T-helper 1 cell treated with Interleukin-12 subunit alpha and Interleukin-12 subunit beta and Interleukin-4 antibody, amounts not matched to agents 30 ng/mL and 1 ng/mL, for 36 hours (primary cell): ENCODE measurements around the gene PSMB9. TPM values are rescaled to one million over a fixed set of nuclear protein-coding genes. Genes with fewer than 3 reads are reported as not detected.
"Not testable (repeated sequence)": the region's sequence is repeated elsewhere in the genome, so short reads cannot be mapped to it uniquely, and the experiment has no call there.

ENCODE experiments used
- intact Hi-C: fragments of 100-400 bp; cut with micrococcal nuclease; formaldehyde crosslinking; loops from one replicate; pipeline ENCODE4 v1.15.1; 2024
- total RNA-seq: library from RNA; stranded (reverse); gene quantifications from 2 replicates; pipeline ENCODE4 v1.2.3, GENCODE V29; 2022

Gene PSMB9
- 423 and 424 TPM in 2 replicates for total RNA-seq

DNA sequence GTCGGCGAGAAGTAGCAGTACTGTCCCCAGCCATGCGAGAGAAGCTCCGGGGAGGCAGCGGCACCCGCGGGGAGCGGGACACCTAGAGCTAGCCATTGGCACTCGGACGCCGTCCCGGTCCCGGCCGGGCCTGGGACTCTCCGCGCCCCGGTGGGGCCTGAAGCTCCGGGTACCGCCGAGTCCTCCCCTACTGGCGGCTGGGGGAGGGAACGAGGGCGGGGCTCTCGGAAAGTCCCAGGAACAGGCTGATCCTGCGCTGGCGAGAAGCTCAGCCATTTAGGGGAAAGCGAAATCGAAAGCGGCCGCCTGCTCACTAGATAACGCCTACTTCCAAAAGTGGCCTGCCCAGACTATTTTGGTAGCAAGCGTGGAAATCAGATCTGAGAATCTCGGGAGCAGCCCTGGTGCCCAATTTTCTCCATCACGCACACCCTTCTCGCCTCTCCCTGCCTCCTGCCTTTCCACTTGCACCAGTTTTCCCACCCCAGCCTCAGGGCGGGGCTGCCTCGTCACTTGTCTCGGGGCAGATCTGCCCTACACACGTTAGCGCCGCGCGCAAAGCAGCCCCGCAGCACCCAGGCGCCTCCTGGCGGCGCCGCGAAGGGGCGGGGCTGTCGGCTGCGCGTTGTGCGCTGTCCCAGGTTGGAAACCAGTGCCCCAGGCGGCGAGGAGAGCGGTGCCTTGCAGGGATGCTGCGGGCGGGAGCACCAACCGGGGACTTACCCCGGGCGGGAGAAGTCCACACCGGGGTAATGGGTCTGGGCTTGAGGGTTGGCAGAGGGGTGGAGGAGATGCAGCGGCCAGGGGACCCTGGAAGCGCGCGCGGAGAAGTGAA, at the start of gene PSMB9, which contains the start of gene TAP1:
Gene PSMB9, plus strand, starts transcription at position 652 of the 835 bp plus-strand sequence. Its CDS starts 38 bp downstream, at position 690.
Gene TAP1, minus strand, starts transcription at position 164 of the 835 bp plus-strand sequence. Its CDS starts 68 bp downstream, at position 96.
- intact Hi-C loops = loop anchor here (1.0 to 10.0 kb wide), 11 partner anchors 9 to 1189 kb away; partner anchors contain the start of genes C6orf47, CSNK2B, CUTA and DXO

DNA sequence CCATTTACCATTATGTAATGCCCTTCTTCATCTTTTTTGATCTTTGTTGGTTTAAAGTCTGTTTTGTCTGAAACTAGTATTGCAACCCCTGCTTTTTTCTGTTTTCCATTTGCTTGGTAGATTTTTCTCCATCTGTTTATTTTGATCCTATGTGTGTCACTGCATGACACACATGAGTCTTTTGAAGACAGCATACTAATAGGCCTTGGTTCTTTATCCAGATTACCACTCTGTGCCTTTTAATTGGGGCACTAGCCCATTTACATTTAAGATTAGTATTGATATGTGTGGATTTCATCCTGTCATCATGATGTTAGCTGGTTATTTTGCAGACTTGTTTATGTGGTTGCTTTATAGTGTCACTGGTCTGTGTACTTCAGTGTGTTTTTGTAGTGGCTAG, 48.6 kb upstream of the PSMB9 start:
- intact Hi-C loops = not testable (repeated sequence)

DNA sequence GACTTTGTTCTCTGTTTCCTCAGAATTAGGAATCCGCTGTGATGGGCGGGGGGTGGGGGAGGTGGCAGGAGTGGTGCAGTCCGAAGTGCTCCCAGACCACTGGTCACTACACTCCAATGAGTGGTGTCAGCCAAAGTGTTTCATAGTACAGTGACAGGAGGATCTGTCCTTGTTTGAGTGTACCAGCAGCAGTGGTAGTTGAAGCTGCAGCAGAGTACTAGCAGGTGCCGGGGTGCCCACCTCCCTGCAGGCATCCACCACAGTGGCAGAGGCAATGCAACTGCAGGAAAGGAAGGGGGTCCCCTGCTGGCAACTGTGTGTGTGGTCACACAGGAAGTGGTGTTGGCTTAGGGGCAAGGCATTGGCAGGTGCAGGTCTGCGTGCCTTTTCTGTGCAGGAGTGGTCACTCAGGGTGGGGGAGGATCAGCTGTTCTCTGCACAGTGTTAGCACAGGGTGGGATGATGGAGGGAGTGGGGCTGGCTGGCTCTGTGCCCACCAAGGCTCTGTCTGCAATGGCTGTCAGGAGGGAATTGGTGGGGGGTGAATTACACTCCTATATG, 46.9 kb upstream of the PSMB9 start:
- intact Hi-C loops = no loop called here

DNA sequence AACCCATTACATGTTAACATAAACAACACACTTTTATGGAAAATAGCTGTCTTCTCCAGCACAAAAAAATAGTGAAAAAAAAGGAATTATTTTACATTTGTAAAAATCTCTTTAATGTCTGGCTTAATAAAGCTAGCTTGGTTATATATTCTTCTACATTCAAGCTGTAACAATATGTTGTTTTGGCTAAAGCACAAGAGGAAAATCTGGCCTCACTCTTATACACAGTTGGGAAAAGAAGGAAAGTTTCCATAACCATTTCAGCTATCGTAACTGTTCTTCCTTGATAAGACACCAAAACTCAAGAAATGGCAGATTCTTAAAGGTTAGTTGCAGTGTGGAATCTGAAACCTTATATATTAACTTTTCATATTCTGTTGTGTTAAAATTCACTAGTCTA, 44.8 kb upstream of the PSMB9 start:
- intact Hi-C loops = no loop called here

DNA sequence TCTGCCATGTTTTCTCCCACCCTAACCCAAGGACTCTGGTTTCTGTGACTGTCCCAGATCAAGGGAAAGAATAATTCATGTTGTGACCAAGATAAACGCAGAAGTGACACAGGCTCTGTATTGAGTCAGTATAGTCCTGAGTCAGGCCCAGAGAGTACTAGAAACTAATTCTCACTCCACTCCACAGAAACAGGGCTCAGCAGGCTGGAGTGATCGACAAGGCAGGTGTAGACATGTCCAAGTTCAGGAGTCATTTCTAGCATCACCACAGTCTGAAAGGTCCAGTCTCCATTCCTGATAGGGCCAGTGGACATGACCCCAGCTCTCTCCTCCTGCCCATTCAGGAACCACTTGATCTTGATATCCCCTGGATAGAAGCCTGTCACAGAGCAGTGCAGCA, 39.8 kb upstream of the PSMB9 start:
- intact Hi-C loops = no loop called here

DNA sequence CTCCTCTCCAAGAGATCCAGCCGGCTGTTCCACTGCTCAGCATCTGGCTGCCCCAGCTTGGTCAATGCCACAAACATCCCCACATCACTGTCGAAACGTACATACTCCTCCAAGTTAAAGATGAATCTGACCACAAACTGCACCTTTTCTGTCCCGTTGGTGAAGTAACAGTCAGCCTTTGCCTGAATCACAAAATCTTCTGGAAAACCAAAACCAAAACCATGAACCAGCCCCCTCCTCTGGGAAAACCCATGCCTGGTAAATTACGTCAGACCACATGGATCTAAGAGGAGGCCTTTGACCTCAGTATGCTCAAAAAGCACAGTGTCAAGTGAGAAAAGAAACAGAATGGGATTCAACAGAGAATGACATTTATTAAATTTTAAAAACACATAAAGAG, 38.9 kb upstream of the PSMB9 start:
- intact Hi-C loops = no loop called here

DNA sequence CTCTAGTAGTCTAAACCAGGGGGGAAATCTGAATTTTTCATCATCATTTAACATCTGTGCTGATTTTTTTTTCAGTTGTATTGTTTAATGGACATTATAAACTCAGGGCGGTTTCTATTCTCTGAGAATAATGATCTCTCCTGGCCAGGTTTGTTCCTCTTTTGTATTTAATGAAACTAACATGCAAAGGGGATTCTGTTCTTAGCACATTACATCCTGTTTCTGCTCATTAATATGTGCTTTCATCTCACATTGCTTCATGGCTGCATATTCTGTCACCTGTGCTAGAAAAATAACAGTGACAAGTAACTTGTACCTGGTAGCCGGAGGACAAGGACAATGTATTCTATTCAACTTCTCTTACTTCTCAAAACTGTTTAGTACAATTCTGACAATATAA, 38.0 kb upstream of the PSMB9 start:
- intact Hi-C loops = no loop called here

DNA sequence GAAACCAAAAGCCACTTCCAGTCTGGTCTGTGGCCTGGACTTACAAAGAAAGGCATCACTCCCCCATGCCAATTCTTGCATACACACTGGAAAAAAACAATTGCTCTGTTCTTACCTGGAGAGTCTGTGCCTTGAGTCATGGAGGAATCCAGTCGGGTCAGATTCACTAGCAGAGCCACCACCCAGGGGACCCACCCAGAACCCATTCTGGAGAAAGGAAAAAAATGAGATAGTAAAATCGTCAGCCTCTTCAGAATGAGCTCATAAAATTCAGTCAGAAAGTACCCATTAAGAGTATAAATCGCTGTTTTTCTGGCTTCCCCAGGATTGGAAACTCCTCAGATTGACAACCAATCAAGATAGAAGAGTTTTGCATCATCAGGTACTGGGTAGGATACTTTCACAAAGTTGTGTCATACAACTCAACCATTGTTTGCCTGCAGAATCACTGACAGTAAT, 37.2 kb upstream of the PSMB9 start, which contains the start of gene HLA-DOB:
Gene HLA-DOB, minus strand, starts transcription at position 257 of the 459 bp plus-strand sequence. Its CDS starts 51 bp downstream, at position 206.
- intact Hi-C loops = no loop called here

DNA sequence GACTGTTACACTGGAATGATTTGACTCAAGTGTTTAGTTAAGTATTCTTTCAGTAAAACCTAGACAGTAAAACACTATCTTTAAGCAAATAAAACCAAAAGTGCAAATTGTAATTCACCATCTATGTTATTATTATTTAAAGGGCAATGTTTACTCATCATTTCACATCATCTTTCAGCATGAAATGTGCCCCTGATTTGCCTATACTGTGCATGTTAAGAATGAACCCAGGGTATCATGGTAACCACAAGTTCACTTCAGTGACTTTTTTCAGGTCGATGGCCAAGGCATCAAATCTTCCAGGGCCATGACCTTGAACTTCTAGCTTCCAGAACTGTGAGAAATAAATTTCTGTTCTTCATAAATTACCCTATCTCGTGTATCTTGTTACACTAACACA, 35.1 kb upstream of the PSMB9 start:
- intact Hi-C loops = no loop called here

DNA sequence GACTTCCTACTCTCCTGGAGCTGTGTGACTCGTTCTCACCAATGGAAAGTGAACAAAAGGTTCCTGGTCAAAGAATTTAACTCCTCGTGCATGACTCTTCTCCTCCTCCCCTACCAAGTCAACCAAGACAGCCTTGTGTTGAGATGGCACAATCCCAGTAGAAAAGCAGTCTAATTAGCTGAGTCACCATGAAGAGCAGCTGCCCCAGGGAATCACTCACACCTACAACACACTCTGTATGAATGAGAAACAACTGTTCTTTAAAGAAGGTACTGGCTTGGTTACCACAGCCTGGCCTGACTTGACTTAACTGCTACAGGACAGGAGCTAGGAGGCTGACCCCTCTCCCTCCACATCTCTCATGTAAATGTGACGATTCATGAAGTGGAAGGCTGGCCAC, 34.3 kb upstream of the PSMB9 start:
- intact Hi-C loops = no loop called here

DNA sequence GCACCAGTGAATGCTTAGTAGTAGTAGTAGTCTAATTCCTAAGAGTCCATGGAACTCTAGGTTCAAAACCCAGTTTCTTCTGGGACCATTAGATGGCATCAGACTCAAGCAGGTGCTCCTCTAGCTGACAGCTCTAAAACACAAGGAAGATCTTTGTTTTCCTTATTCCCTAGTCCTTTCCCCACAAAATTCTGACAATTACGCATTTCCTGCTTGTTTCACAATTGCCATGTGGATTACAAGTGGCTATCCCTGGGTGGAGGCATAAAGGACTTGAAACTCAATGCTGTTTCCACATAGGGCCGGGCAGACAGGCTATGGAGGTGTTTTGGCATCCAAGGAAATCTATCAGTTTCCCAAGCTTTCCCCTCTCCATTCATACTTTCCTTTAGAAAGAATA, 28.0 kb upstream of the PSMB9 start:
- intact Hi-C loops = no loop called here

DNA sequence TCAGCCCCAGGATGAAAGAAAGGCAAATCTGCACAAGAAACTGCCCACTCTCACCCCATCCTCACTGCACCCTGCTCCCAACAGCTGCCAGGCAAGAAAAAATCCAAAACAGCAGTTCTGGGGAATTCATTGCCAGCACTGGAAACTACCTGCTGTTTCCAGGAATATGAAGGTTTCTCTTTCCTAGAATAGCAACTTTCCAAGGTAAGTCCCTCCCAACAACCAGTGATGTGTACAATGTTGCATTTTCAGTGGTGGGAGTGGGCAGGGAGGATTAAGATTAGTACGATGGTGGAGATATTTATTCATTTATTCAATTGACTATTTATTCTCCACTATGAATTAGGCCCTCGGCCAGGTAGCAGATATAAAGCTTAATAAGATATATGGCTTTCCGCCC, 27.0 kb upstream of the PSMB9 start:
- intact Hi-C loops = no loop called here

DNA sequence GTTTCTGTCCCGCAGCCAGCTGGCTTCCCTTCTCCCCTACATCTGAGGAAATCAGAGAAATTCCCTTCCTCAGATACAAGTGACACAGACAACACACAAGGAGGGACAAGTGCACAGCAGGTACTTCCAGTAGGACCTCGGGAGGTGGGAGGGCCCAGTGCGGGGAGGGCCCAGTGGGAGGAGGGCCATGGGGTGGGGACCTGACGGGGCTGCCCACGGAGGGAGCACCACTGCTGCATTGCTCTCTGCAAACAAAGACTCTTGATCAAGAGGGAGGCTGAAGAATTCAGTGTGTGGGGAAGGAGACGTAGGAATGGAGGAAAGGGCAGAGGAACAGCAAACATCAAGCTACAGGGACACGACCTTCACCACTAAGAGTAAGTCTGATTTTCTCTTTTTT, 24.5 kb upstream of the PSMB9 start:
- intact Hi-C loops = no loop called here

DNA sequence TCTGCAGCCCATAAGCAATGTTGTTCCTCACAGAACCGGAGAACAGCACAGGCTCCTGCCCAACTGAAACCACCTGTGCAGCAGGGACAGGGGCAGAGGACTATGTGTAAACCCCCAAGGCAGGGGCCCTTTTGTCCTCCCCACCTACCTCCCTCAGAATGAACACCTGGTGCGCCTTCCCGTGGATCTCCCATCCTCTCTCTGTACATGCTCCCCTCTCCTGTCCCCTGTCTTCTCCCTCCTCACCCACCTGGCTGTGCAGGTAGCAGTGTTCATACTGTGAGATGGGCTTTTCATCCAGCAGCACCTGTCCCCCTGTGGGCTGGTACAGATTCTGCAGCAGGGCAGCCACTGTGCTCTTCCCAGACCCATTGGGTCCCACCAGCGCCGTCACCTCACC, 24.0 kb upstream of the PSMB9 start:
- intact Hi-C loops = no loop called here

DNA sequence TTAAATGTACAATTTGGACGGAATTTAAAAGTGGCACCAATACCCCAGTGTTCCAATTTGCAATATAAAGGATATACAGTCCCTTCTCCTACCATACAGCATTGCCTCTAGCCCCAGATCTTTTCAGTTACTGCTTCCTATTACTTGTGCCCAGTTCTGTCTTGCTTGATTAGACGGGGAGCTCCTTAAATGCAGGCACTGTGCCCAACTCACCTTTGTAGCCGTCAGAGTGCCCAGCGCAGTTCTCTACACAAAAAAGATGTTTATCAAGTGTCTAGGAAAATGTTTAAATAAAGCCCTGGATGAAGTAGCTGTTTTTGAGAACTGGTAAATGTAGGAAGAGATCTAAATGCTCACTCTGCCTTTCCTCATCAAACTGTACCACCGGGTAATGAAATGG, 23.1 kb upstream of the PSMB9 start:
- intact Hi-C loops = no loop called here

DNA sequence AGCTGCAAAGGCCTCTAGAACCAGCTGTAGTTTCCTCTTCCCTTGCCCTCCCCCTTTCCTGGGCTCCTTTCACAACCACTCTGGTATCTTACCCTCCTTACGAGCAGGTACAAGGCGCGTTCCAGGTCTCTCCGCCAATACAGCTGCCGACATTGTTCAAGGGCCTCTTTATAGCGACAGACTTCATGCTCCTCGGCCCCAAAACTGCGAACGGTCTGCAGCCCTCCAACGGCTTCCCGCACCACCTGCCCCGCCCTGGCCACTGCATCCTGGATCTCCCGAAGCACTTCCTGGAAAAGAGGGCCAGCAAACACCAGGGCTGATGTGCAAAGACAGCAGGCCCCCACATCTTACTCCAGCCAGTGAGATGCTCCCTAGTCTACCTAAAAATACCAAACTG, 21.5 kb upstream of the PSMB9 start:
- intact Hi-C loops = no loop called here

DNA sequence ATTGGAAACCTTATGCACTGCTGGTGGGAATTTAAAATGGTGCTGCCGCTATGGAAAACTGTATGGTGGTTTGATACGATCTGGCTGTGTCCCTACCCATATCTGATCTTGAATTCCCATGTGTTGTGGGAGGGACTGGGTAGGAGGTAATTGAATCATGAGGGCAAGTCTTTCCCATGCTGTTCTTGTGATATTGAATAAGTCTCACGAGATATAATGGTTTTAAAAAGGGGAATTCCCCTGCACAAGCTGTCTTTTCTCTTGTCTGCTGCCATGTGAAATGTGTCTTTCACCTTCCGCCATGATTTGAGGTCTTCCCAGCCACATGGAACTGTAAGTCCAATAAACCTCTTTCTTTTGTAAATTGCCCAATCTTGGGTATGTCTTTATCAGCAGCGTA, 20.3 kb upstream of the PSMB9 start:
- intact Hi-C loops = no loop called here

DNA sequence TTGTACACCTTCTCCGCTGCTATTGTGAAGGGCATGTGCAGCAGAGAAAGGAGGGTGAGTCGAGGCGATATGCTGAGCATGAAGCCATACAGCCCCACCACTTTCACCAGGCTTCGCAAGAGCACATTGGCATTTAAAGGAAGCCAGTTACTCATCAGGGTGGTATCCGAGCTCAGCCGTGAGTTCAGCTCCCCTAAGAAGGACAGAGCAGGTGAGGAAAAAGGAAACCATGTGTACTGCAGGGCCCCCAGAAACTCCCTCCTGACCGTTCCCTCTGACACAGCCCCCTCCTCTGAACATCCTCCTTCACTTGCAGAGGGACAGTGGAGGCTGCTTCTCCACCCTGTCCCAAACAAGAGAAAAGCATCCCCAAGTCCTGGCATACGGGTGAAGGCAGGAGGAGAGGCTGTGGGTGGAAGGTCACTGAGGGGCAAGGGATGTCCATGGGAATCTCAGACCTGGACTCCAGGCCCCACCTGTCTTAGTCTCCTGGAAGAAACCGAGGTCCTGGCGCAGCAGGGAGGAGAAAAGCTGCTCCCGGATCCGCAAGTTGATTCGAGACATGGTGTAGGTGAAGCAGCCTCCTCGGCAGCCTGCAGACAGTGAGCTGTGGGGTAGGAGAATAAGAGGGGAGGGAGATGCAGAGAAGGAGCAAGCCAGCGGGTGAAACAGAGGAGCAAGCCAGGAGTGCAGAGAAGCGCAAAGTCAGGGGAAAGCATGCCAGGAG, 18.7 kb upstream of the PSMB9 start:
- intact Hi-C loops = loop anchor here (5.0 kb wide), 1 partner anchor 1293 kb away; the partner anchor contains the start of gene DDX39B

DNA sequence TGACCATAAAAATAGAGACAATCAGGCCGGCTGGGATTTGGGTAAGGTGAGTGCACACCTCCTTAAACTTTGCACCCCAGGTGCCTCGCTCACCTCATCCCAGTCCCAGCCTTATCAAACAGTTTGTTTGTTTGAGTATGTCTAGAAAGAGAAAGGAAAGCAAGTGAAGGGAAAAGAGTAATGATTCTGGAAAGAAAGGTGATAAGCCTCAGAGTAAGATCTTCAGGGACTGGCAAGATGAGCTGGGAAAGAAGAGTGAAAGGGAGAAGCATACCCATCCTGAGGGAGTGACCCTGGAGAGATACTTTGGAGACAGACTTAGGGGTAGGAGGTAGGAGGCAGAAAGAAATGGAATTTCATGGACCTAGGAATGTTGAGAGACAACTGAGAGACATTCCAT, 17.1 kb upstream of the PSMB9 start:
- intact Hi-C loops = loop anchor here (5.0 kb wide), 1 partner anchor 1295 kb away; the partner anchor contains the start of gene DDX39B

DNA sequence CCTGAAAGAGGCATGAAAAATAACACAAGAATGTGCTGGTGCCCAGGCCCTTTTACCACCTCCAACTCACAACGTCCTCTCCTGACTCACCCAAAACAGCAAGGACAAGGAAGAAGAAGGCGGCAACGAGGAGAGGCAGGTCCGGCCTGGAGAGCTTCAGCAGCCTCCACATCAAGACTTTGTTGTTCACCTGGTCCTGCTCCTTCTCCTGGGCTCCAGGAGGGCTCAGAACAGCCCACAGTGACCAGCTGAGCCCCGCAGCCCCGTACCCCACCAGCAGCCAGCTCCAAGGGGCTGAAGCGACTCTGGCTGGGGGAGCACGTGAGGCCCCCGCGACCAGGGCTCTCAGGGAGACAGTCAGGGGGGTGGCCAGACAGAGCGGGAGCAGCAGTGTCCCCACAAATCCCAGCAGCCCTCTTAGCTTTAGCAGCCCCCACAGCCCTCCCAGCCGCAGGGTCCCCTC, 16.3 kb upstream of the PSMB9 start:
- intact Hi-C loops = loop anchor here (1.0 to 5.0 kb wide), 7 partner anchors 17 to 1295 kb away; partner anchors contain the start of genes DDX39B, HLA-DMA and PSMB9
